ENCODE results near the gene IL16.

DNA sequence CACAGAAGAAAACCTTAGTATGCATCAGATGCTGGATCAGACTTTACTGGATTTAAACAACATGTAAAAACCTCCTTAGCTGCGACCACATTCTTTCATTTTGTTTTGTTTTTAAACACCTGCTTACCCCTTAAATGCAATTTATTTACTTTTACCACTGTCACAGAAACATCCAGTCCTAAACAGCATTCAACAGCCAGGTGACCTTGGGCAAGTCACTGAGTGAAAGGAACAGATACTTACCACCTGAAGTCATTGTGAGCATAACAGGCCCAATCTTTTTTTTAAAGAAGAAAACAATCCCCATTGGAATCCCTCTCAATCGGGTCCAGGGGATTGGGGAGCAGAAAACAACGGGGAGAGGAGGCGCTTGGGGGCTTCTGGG is 126.9 kb downstream of the IL16 start:
- TF ChIP-seq CTCF (IDR thresholded peaks at IDR 0.05) (no peak), POLR2A (IDR thresholded peaks at IDR 0.05) (no peak)
